ENCODE results near the gene RTKN2. TPM values are rescaled to one million over a fixed set of nuclear protein-coding genes. Genes with fewer than 3 reads are reported as not detected.

The RTKN2 gene
- total RNA-seq, 2 donors from 2014 or later: 2.1 to 3.6 TPM

- H3K4me1 ChIP-seq (replicated peaks): no peaks in the 10 kb centered on the region
- H3K9me3 ChIP-seq: no peaks in the 10 kb centered on the region
- H3K27me3 ChIP-seq (replicated peaks; ENCODE audit: insufficient read depth): no peaks in the 10 kb centered on the region
- no peak overlapping the region for H3K27ac ChIP-seq
- H3K36me3 ChIP-seq: no peaks in the 10 kb centered on the region
- intact Hi-C loops (cut with DNase I): no loop called here
- H3K4me3 ChIP-seq: no peak overlapping the region
- no peak for DNase-seq (ENCODE audit: low spot score)
- no peak for TF ChIP-seq POLR2A (IDR thresholded peaks at IDR 0.05)
- TF ChIP-seq POLR2AphosphoS5 (IDR thresholded peaks at IDR 0.05): no peak
- TF ChIP-seq CTCF (IDR thresholded peaks at IDR 0.05): no peak
- 86% methylated on average over 4 of the region's 4 CpGs for WGBS
Measured at GRCh38 chr10:62230344-62231121, 38.1 kb downstream of the RTKN2 start.

- 89% methylated on average over 3 of the region's 3 CpGs for WGBS
- H3K4me1 ChIP-seq (replicated peaks): no peaks in the 10 kb centered on the region
- TF ChIP-seq CTCF (IDR thresholded peaks at IDR 0.05) (no peak), POLR2A (IDR thresholded peaks at IDR 0.05) (no peak)
- H3K27ac ChIP-seq: no peak overlapping the region
- intact Hi-C loops (cut with DNase I): no loop called here
- H3K36me3 ChIP-seq: no peaks in the 10 kb centered on the region
- DNase-seq (ENCODE audit: low spot score): no peak
- H3K9me3 ChIP-seq: no peaks in the 10 kb centered on the region
- no peak overlapping the region for H3K4me3 ChIP-seq
- no peaks in the 10 kb centered on the region for H3K27me3 ChIP-seq (replicated peaks; ENCODE audit: insufficient read depth)
Measured at GRCh38 chr10:62225362-62225761, 43.3 kb downstream of the RTKN2 start.

- Histone ChIP-seq H3K36me3 (no peaks in the 10 kb centered on the region), H3K9me3 (no peaks in the 10 kb centered on the region), H3K4me3 (no peak overlapping the region), H3K4me1 (replicated peaks) (no peaks in the 10 kb centered on the region), H3K27me3 (replicated peaks; ENCODE audit: insufficient read depth) (no peaks in the 10 kb centered on the region), H3K27ac (no peak overlapping the region)
- intact Hi-C loops (cut with DNase I): no loop called here
- DNase-seq (ENCODE audit: low spot score): no peak
- WGBS: 74% methylated on average over 1 of the region's 1 CpG
- TF ChIP-seq POLR2AphosphoS5 (IDR thresholded peaks at IDR 0.05): no peak
Measured at GRCh38 chr10:62224606-62225005, 44.0 kb downstream of the RTKN2 start.

- intact Hi-C loops (cut with DNase I): no loop called here
- 85% methylated on average over 6 of the region's 6 CpGs for WGBS
- no peak for DNase-seq (ENCODE audit: low spot score)
- no peaks in the 10 kb centered on the region for H3K9me3 ChIP-seq
- no peaks in the 10 kb centered on the region for H3K36me3 ChIP-seq
- TF ChIP-seq POLR2A (IDR thresholded peaks at IDR 0.05) (no peak), POLR2AphosphoS5 (IDR thresholded peaks at IDR 0.05) (no peak), CTCF (IDR thresholded peaks at IDR 0.05) (no peak)
- H3K4me1 ChIP-seq (replicated peaks): no peaks in the 10 kb centered on the region
- no peak overlapping the region for H3K27ac ChIP-seq
- no peak overlapping the region for H3K4me3 ChIP-seq
- H3K27me3 ChIP-seq (replicated peaks; ENCODE audit: insufficient read depth): no peaks in the 10 kb centered on the region
Measured at GRCh38 chr10:62217683-62218082, 51.0 kb downstream of the RTKN2 start.

GRCh38 chr10:62214364-62214874, 54.2 kb downstream of the RTKN2 start:
- Histone ChIP-seq H3K36me3 (no peaks in the 10 kb centered on the region), H3K4me1 (replicated peaks) (no peaks in the 10 kb centered on the region), H3K9me3 (no peaks in the 10 kb centered on the region), H3K27ac (no peak overlapping the region), H3K4me3 (no peak overlapping the region), H3K27me3 (replicated peaks; ENCODE audit: insufficient read depth) (no peaks in the 10 kb centered on the region)
- DNase-seq (ENCODE audit: low spot score): no peak
- no peak for TF ChIP-seq CTCF (IDR thresholded peaks at IDR 0.05)
- 58% methylated on average over 3 of the region's 3 CpGs for WGBS
- intact Hi-C loops (cut with DNase I): no loop called here
